H1 (cell line): Measurements from ENCODE around the gene ACY1. TPM values are rescaled to one million over a fixed set of nuclear protein-coding genes. Genes with fewer than 3 reads are reported as not detected.

Source experiments
- ASH2L ChIP-seq: fragments of 200-600, 300-600 bp; sonication (generic); IDR thresholded peaks from one replicate; pipeline ENCODE4 v1.7.1; 2017; ENCODE audit warnings: low read length
- ATF2 ChIP-seq: IDR thresholded peaks from 2 replicates; pipeline ENCODE4 v1.6.1; 2012; ENCODE audit warnings: low read length, inconsistent platforms
- BACH1 ChIP-seq: IDR thresholded peaks from 2 replicates; pipeline ENCODE4 v1.6.1; 2012; ENCODE audit warnings: low read length, improper control_type of control experiment
- BCL11A ChIP-seq, 2 experiments: IDR thresholded peaks; one replicate each; pipeline ENCODE4 v1.6.1; 2011; ENCODE audit warnings: low read depth in 2 of 2, low read length in 2 of 2, mild to moderate bottlenecking in 2 of 2
- EGR1 ChIP-seq: IDR thresholded peaks from 2 replicates; pipeline ENCODE4 v1.6.1; 2011; ENCODE audit warnings: low read depth, low read length, borderline replicate concordance
- FOSL1 ChIP-seq: IDR thresholded peaks from 2 replicates; pipeline ENCODE4 v1.6.1; 2011; ENCODE audit warnings: mild to moderate bottlenecking, low read depth, low read length, moderate library complexity; ENCODE audit not compliant: insufficient read depth
- GTF2F1 ChIP-seq: IDR thresholded peaks from 2 replicates; pipeline ENCODE4 v1.6.1; 2012; ENCODE audit warnings: low read depth, low read length, improper control_type of control experiment, borderline replicate concordance
- HDAC6 ChIP-seq: IDR thresholded peaks from one replicate; pipeline ENCODE4 v1.7.1; 2012; ENCODE audit warnings: low read depth, mild to moderate bottlenecking, inconsistent platforms, low read length, moderate library complexity
- MAFK ChIP-seq: IDR thresholded peaks from 2 replicates; pipeline ENCODE4 v1.6.1; 2012; ENCODE audit warnings: low read depth, mild to moderate bottlenecking, improper control_type of control experiment, low read length
- NANOG ChIP-seq: IDR thresholded peaks from 2 replicates; pipeline ENCODE4 v1.6.1; 2011; ENCODE audit warnings: low read length, low read depth, mild to moderate bottlenecking, inconsistent platforms; ENCODE audit not compliant: insufficient read depth, poor library complexity, severe bottlenecking
- NRF1 ChIP-seq: IDR thresholded peaks from 2 replicates; pipeline ENCODE4 v1.6.1; 2011; ENCODE audit warnings: mild to moderate bottlenecking, low read depth, low read length, improper control_type of control experiment
- POLR2AphosphoS5 ChIP-seq: IDR thresholded peaks from 2 replicates; pipeline ENCODE4 v1.6.1; 2011; ENCODE audit warnings: low read depth, low read length
- RAD21 ChIP-seq, 2 experiments: IDR thresholded peaks in 1 of 2; conservative IDR thresholded peaks in 1 of 2; 2 replicates each; pipeline ENCODE4 v1.6.1; 2011; ENCODE audit warnings: low read depth in 2 of 2, low read length in 2 of 2, improper control_type of control experiment in 1 of 2, inconsistent platforms in 1 of 2, mild to moderate bottlenecking in 1 of 2, moderate library complexity in 1 of 2
- RBBP5 ChIP-seq: IDR thresholded peaks from 2 replicates; pipeline ENCODE4 v1.7.1; 2012; ENCODE audit warnings: low read depth, mild to moderate bottlenecking, inconsistent platforms, low read length, moderate library complexity, borderline replicate concordance
- RFX5 ChIP-seq: IDR thresholded peaks from 2 replicates; pipeline ENCODE4 v1.6.1; 2011; ENCODE audit warnings: low read depth, low read length, improper control_type of control experiment, borderline replicate concordance
- SIN3A ChIP-seq, 2 experiments: IDR thresholded peaks in 1 of 2; conservative IDR thresholded peaks in 1 of 2; 2 replicates each; pipeline ENCODE4 v1.6.1; 2011 to 2012; ENCODE audit warnings: low read length in 2 of 2, improper control_type of control experiment in 1 of 2, low read depth in 1 of 2, mild to moderate bottlenecking in 1 of 2
- SP2 ChIP-seq: IDR thresholded peaks from 2 replicates; pipeline ENCODE4 v1.6.1; 2012; ENCODE audit warnings: mild to moderate bottlenecking, low read length, inconsistent platforms
- SP4 ChIP-seq: IDR thresholded peaks from 2 replicates; pipeline ENCODE4 v1.6.1; 2012; ENCODE audit warnings: low read length, inconsistent platforms
- TEAD4 ChIP-seq: IDR thresholded peaks from 2 replicates; pipeline ENCODE4 v1.6.1; 2012; ENCODE audit warnings: low read depth, low read length, inconsistent platforms, mixed read lengths
- polyA plus RNA-seq, 7 experiments: library from polyadenylated mRNA; depleted of rRNA in 3 of 7; stranded (reverse) in 5 of 7; unstranded in 2 of 7; fragments of >200 nt in 5 of 7; fragments of 200-250 nt in 2 of 7; gene quantifications; 1 replicate in 5 of 7; 2 replicates in 1 of 7; 4 replicates in 1 of 7; pipeline versions ENCODE4 v1.2.1 to v1.2.3, GENCODE V29; 2011 to 2013; ENCODE audit warnings: missing spikeins in 2 of 7, mixed read lengths in 2 of 7
- total RNA-seq: library from RNA; stranded (reverse); fragmentation: NEBNext Ultra II Directional; extraction: Animal tissue kit (Norgen Biotek cat#: 25700); gene quantifications from 2 replicates; pipeline ENCODE4 v1.2.1, GENCODE V29; 2021
- TF ChIP-seq, protein P1 (sequence below): IDR thresholded peaks from 2 replicates; pipeline ENCODE4 v1.6.1; 2011; ENCODE audit warnings: low read length, improper control_type of control experiment

The ACY1 gene
- total and polyA plus RNA-seq, 2 of the 8 experiments (the other 6 are each of a cell fraction or from before 2014, with no cell fraction given), result 48.3 to 113 TPM

DNA sequence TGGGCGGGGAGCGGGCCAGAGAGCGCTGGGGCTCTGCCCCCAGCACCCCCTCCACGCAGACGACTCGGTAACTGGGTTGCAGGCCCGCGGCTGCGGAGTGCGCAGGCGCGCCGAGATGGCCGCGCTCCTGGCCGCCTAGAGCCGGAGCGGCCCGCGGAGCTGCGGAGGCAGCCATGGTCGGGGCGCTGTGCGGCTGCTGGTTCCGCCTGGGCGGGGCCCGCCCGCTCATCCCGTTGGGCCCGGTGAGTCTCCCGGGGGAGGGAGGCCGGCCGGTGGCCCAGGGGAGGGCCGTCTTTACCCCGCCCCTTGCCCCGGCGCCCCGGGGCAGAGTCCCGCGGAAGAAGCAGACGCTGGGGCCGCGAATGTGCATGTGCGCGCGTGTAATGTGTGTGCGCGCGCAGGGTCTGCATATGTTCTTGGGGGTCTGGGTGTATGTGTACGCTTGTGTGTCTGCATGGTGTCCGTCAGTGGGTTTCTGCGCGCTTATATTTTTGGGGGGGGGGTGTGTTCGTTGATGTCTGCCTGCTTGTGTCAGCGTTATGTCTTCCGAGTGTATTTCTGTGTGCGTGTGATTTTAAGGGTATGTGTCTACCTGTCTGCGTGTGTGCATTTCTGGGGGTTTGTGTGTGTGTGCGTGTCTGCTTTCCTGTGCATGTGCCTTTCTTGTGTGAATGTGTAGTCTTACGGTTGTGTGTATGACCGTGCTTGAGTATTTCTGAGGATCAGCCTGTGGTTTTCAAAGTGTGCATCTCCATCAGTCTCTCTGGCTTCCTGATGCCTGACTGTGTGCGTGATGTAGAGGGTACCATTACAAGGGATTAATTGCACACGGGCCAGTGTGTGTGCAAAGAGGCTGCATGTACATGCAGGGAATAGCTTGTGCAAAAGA is 8.1 kb upstream of the ACY1 start, which contains the start of gene ABHD14A (continued):
- TF ChIP-seq MAFK (no peak), BCL11A (IDR thresholded peaks at IDR 0.05; ENCODE audit: low read depth in 2 of 2, low read length in 2 of 2) (no peak), RBBP5 (no peak), EGR1 (no peak), SIN3A (conservative IDR thresholded peaks at IDR 0.05 in 1 of 2, IDR thresholded peaks at IDR 0.05 in 1 of 2; ENCODE audit: low read depth in 1 of 2, low read length in 2 of 2) (no peak), NANOG (no peak), HDAC6 (no peak), ATF2 (no peak), BACH1 (0 out of 2 replicates have a peak, but pooled peaks have one; percentile 17), NRF1 (no peak), SP4 (no peak), RFX5 (no peak), POLR2AphosphoS5 (no peak), FOSL1 (no peak), SP2 (no peak), ASH2L (peak; percentile 29), GTF2F1 (no peak), RAD21 (IDR thresholded peaks at IDR 0.05 in 1 of 2, conservative IDR thresholded peaks at IDR 0.05 in 1 of 2; ENCODE audit: low read depth in 2 of 2, low read length in 2 of 2) (no peak), TEAD4 (no peak)
- TF ChIP-seq, protein P1, sequence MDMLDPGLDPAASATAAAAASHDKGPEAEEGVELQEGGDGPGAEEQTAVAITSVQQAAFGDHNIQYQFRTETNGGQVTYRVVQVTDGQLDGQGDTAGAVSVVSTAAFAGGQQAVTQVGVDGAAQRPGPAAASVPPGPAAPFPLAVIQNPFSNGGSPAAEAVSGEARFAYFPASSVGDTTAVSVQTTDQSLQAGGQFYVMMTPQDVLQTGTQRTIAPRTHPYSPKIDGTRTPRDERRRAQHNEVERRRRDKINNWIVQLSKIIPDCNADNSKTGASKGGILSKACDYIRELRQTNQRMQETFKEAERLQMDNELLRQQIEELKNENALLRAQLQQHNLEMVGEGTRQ, result no peak
